Liver (tissue), 9 donors: ENCODE data around the gene ZNF574. TPM values are rescaled to one million over a fixed set of nuclear protein-coding genes. Genes with fewer than 3 reads are reported as not detected.

Source experiments
- DNase-seq: peaks from one replicate; pipeline ENCODE4 v3.0.0-alpha.2; 2017; ENCODE audit warnings: low spot score
- H3K27ac ChIP-seq, 2 donors: one replicate each; pipeline ENCODE4 v1.7.0; 2013; ENCODE audit warnings: inconsistent platforms in 2 of 2, low read length in 2 of 2, control low read depth in 1 of 2, low read depth in 1 of 2, mild to moderate bottlenecking in 1 of 2
- H3K27me3 ChIP-seq, 4 donors: one replicate each; pipeline versions ENCODE4 v1.6.1 to v1.7.0; 2013; ENCODE audit warnings: low read length in 3 of 4, inconsistent platforms in 1 of 4, mild to moderate bottlenecking in 1 of 4, moderate library complexity in 1 of 4; ENCODE audit not compliant: control insufficient read depth in 4 of 4, insufficient read depth in 4 of 4
- H3K36me3 ChIP-seq, 4 donors: one replicate each; pipeline versions ENCODE4 v1.6.1 to v1.7.0; 2013; ENCODE audit warnings: low read length in 3 of 4, mild to moderate bottlenecking in 3 of 4, low read depth in 1 of 4, moderate library complexity in 1 of 4; ENCODE audit not compliant: control insufficient read depth in 4 of 4, insufficient read depth in 3 of 4
- H3K4me1 ChIP-seq, 4 donors: one replicate each; pipeline versions ENCODE4 v1.6.1 to v1.7.0; 2013; ENCODE audit warnings: low read length in 3 of 4, mild to moderate bottlenecking in 3 of 4, moderate library complexity in 1 of 4; ENCODE audit not compliant: control insufficient read depth in 4 of 4, insufficient read depth in 4 of 4
- H3K4me3 ChIP-seq, 3 donors: one replicate each; pipeline versions ENCODE4 v1.6.1 to v1.7.0; 2013; ENCODE audit warnings: low read length in 3 of 3, control low read depth in 1 of 3, low read depth in 1 of 3, mild to moderate bottlenecking in 1 of 3
- H3K9ac ChIP-seq, 2 donors: one replicate each; pipeline ENCODE4 v1.7.0; 2013; ENCODE audit warnings: low read length in 2 of 2, mild to moderate bottlenecking in 2 of 2, moderate library complexity in 2 of 2, control low read depth in 1 of 2, low read depth in 1 of 2
- H3K9me3 ChIP-seq, 4 donors: one replicate each; pipeline versions ENCODE4 v1.6.1 to v1.7.0; 2013; ENCODE audit warnings: low read length in 3 of 4; ENCODE audit not compliant: control insufficient read depth in 4 of 4
- ATF3 ChIP-seq: IDR thresholded peaks from 2 replicates; pipeline ENCODE4 v1.6.1; 2016; ENCODE audit warnings: antibody characterized with exemption
- EGR1 ChIP-seq, 2 donors: IDR thresholded peaks; 2 replicates each; pipeline ENCODE4 v1.6.1; 2016 to 2018; ENCODE audit warnings: antibody characterized with exemption in 2 of 2, low read depth in 2 of 2
- FOXA2 ChIP-seq: IDR thresholded peaks from 2 replicates; pipeline ENCODE4 v1.6.1; 2016; ENCODE audit warnings: antibody characterized with exemption
- GABPA ChIP-seq, 2 donors: IDR thresholded peaks in 1 of 2; conservative IDR thresholded peaks in 1 of 2; 2 replicates each; pipeline ENCODE4 v1.6.1; 2016; ENCODE audit warnings: antibody characterized with exemption in 2 of 2, mild to moderate bottlenecking in 1 of 2, moderate library complexity in 1 of 2
- HNF4A ChIP-seq, 2 donors: conservative IDR thresholded peaks; 2 replicates each; pipeline ENCODE4 v1.6.1; 2016; ENCODE audit warnings: antibody characterized with exemption in 2 of 2, mild to moderate bottlenecking in 2 of 2
- HNF4G ChIP-seq: IDR thresholded peaks from 2 replicates; pipeline ENCODE4 v1.6.1; 2016; ENCODE audit warnings: antibody characterized with exemption
- JUND ChIP-seq, 2 donors: IDR thresholded peaks; 2 replicates each; pipeline ENCODE4 v1.6.1; 2016; ENCODE audit warnings: antibody characterized with exemption in 2 of 2
- NR2F2 ChIP-seq: IDR thresholded peaks from 2 replicates; pipeline ENCODE4 v1.6.1; 2016; ENCODE audit warnings: antibody characterized with exemption
- RAD21 ChIP-seq, 2 donors: IDR thresholded peaks; 2 replicates each; pipeline ENCODE4 v1.6.1; 2016; ENCODE audit warnings: antibody characterized with exemption in 2 of 2, mild to moderate bottlenecking in 2 of 2
- REST ChIP-seq: IDR thresholded peaks from 2 replicates; pipeline ENCODE4 v1.6.1; 2016; ENCODE audit warnings: antibody characterized with exemption, mild to moderate bottlenecking
- RXRA ChIP-seq, 2 donors: IDR thresholded peaks; 2 replicates each; pipeline ENCODE4 v1.6.1; 2017 to 2018; ENCODE audit warnings: antibody characterized with exemption in 2 of 2, mild to moderate bottlenecking in 1 of 2
- SP1 ChIP-seq: IDR thresholded peaks from 2 replicates; pipeline ENCODE4 v1.6.1; 2018; ENCODE audit warnings: antibody characterized with exemption, mild to moderate bottlenecking
- TAF1 ChIP-seq: conservative IDR thresholded peaks from 2 replicates; pipeline ENCODE4 v1.6.1; 2016; ENCODE audit warnings: antibody characterized with exemption, mild to moderate bottlenecking
- YY1 ChIP-seq: IDR thresholded peaks from 2 replicates; pipeline ENCODE4 v1.6.1; 2016; ENCODE audit warnings: antibody characterized with exemption, mild to moderate bottlenecking
- WGBS: extraction: QIAGEN DNeasy Blood & Tissue Kit; methylation state at CpG from one replicate; pipeline ENCODE4 v1.1.7; 2013; 5-methylcytosine and 5-hydroxymethylcytosine counted together
- polyA plus RNA-seq, 2 donors: library from polyadenylated mRNA; stranded (reverse) in 1 of 2; unstranded in 1 of 2; fragments of 200-250 nt in 1 of 2; fragments of >200 nt in 1 of 2; fragmentation: Nextera tagmentation in 1 of 2; extraction: Ambion mirVana in 1 of 2; gene quantifications; one replicate each; pipeline versions ENCODE4 v1.2.1 to v1.2.3, GENCODE V29; 2013 to 2015
- total RNA-seq, 2 donors: library from RNA; depleted of rRNA; stranded (reverse); fragments of >200 nt; gene quantifications; one replicate each; pipeline ENCODE4 v1.2.3, GENCODE V29; 2014
- TF ChIP-seq, protein P1 (sequence below): fragments of 150-350 bp; IDR thresholded peaks from 2 replicates; pipeline ENCODE4 v1.5.1; 2017; ENCODE audit warnings: improper control_type of control experiment, low read depth, low read length; ENCODE audit not compliant: missing input control
- TF ChIP-seq, protein P2 (sequence below): IDR thresholded peaks from 2 replicates; pipeline ENCODE4 v1.6.1; 2016; ENCODE audit warnings: antibody characterized with exemption
- TF ChIP-seq, protein P3 (sequence below): IDR thresholded peaks from 2 replicates; pipeline ENCODE4 v1.6.1; 2016; ENCODE audit warnings: antibody characterized with exemption
- donor health status: healthy.
- donor health status: healthy.
- donor health status: healthy.
- donor health status: healthy.
- donor health status: healthy.

The ZNF574 gene
- total and polyA plus RNA-seq, 4 donors, result 3.3 to 7.4 (median 6.5) TPM

GRCh38 chr19:42108527-42109389, 32.8 kb downstream of the ZNF574 start:
- Histone ChIP-seq H3K27me3 (peaks cover 0 to 2% (median 0%) of the 10 kb centered on the region in 4 donors), H3K4me3 (no peak overlapping the region), H3K27ac (no peak overlapping the region), H3K9ac (no peak overlapping the region), H3K9me3 (no peaks in the 10 kb centered on the region), H3K4me1 (no peaks in the 10 kb centered on the region), H3K36me3 (no peaks in the 10 kb centered on the region)
- 31% methylated on average over 16 of the region's 16 CpGs for WGBS
- no peak for TF ChIP-seq SP1
- peak; percentile 88 to 89 for TF ChIP-seq RAD21 (IDR thresholded peaks at IDR 0.05)
- TF ChIP-seq, protein P1, sequence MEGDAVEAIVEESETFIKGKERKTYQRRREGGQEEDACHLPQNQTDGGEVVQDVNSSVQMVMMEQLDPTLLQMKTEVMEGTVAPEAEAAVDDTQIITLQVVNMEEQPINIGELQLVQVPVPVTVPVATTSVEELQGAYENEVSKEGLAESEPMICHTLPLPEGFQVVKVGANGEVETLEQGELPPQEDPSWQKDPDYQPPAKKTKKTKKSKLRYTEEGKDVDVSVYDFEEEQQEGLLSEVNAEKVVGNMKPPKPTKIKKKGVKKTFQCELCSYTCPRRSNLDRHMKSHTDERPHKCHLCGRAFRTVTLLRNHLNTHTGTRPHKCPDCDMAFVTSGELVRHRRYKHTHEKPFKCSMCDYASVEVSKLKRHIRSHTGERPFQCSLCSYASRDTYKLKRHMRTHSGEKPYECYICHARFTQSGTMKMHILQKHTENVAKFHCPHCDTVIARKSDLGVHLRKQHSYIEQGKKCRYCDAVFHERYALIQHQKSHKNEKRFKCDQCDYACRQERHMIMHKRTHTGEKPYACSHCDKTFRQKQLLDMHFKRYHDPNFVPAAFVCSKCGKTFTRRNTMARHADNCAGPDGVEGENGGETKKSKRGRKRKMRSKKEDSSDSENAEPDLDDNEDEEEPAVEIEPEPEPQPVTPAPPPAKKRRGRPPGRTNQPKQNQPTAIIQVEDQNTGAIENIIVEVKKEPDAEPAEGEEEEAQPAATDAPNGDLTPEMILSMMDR, result peak; percentile 94
- no peak for TF ChIP-seq FOXA2
- TF ChIP-seq, protein P2, sequence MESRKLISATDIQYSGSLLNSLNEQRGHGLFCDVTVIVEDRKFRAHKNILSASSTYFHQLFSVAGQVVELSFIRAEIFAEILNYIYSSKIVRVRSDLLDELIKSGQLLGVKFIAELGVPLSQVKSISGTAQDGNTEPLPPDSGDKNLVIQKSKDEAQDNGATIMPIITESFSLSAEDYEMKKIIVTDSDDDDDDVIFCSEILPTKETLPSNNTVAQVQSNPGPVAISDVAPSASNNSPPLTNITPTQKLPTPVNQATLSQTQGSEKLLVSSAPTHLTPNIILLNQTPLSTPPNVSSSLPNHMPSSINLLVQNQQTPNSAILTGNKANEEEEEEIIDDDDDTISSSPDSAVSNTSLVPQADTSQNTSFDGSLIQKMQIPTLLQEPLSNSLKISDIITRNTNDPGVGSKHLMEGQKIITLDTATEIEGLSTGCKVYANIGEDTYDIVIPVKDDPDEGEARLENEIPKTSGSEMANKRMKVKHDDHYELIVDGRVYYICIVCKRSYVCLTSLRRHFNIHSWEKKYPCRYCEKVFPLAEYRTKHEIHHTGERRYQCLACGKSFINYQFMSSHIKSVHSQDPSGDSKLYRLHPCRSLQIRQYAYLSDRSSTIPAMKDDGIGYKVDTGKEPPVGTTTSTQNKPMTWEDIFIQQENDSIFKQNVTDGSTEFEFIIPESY, result no peak
- TF ChIP-seq, protein P3, sequence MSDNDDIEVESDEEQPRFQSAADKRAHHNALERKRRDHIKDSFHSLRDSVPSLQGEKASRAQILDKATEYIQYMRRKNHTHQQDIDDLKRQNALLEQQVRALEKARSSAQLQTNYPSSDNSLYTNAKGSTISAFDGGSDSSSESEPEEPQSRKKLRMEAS, result no peak
- peak; percentile 84 for DNase-seq

DNA sequence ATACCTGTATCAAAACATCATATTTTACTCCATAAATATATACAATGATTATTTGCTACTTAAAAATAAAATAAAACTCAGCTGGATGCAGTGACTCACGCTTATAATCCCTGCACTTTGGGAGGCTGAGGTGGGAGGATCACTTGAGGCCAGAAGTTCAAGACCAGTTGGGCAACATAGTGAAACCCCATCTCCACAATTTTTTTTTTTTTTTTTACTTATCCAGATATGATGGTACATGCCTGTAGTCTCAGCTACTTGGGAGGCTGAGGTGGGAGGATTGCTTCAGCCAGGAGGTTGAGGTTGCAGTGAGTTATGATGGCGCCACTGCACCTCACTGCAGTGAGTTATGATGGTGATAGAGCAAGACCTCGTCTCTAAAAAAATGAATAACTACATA, 33.9 kb downstream of the ZNF574 start:
- no peaks in the 10 kb centered on the region for H3K9me3 ChIP-seq
- no peaks in the 10 kb centered on the region for H3K4me1 ChIP-seq
- TF ChIP-seq GABPA (IDR thresholded peaks at IDR 0.05 in 1 of 2, conservative IDR thresholded peaks at IDR 0.05 in 1 of 2) (no peak), TAF1 (no peak), REST (no peak), ATF3 (no peak), HNF4A (conservative IDR thresholded peaks at IDR 0.05) (no peak), HNF4G (no peak), JUND (IDR thresholded peaks at IDR 0.05) (no peak), EGR1 (IDR thresholded peaks at IDR 0.05; ENCODE audit: low read depth in 2 of 2) (no peak), RAD21 (IDR thresholded peaks at IDR 0.05) (no peak), FOXA2 (no peak), YY1 (no peak), RXRA (IDR thresholded peaks at IDR 0.05) (no peak), NR2F2 (no peak), SP1 (no peak)
- TF ChIP-seq, protein P3, result no peak
- TF ChIP-seq, protein P2, result no peak
- TF ChIP-seq, protein P1, result no peak
- H3K27me3 ChIP-seq, result peaks cover 0 to 2% (median 0%) of the 10 kb centered on the region in 4 donors
- H3K27ac ChIP-seq, result no peak overlapping the region
- H3K4me3 ChIP-seq, result no peak overlapping the region
- no peak overlapping the region for H3K9ac ChIP-seq
- H3K36me3 ChIP-seq, result no peaks in the 10 kb centered on the region
- no peak for DNase-seq
- WGBS, result 80% methylated on average over 3 of the region's 3 CpGs
